GM18951 (cell line): Measurements from ENCODE around the gene DRGX.

Experiments used
- POLR2A ChIP-seq: IDR thresholded peaks from 4 replicates; pipeline ENCODE4 v1.6.1; 2011; ENCODE audit warnings: mild to moderate bottlenecking; ENCODE audit not compliant: insufficient read length, insufficient read depth; ENCODE audit errors: extremely low read depth
- in situ Hi-C: fragments of 300-500 bp; cut with MboI; formaldehyde crosslinking; loops from one replicate; pipeline ENCODE4 v1.12.0; 2022; ENCODE audit warnings: low sequenced_read_pairs, mixed read lengths, inconsistent platforms; ENCODE audit not compliant: unreplicated experiment

Gene DRGX

GRCh38 chr10:49417311-49418052, 21.6 kb upstream of the DRGX start:
- TF ChIP-seq POLR2A, result no peak
- in situ Hi-C loops, result no loop called here

GRCh38 chr10:49415846-49416245, 20.0 kb upstream of the DRGX start:
- TF ChIP-seq POLR2A, result no peak
- in situ Hi-C loops, result no loop called here

GRCh38 chr10:49415109-49415508, 19.2 kb upstream of the DRGX start:
- in situ Hi-C loops, result no loop called here
- no peak for TF ChIP-seq POLR2A

- in situ Hi-C loops, result no loop called here
- TF ChIP-seq POLR2A, result no peak
Observed at GRCh38 chr10:49414496-49414895, 18.6 kb upstream of the DRGX start.

- TF ChIP-seq POLR2A, result no peak
- in situ Hi-C loops, result no loop called here
Observed at GRCh38 chr10:49412571-49412970, 16.7 kb upstream of the DRGX start.

GRCh38 chr10:49410365-49411074, 14.6 kb upstream of the DRGX start:
- in situ Hi-C loops, result no loop called here
- TF ChIP-seq POLR2A, result no peak

GRCh38 chr10:49409755-49410154, 13.9 kb upstream of the DRGX start:
- no peak for TF ChIP-seq POLR2A
- in situ Hi-C loops, result no loop called here

GRCh38 chr10:49408519-49409306, 12.8 kb upstream of the DRGX start:
- in situ Hi-C loops, result no loop called here
- TF ChIP-seq POLR2A, result no peak

- in situ Hi-C loops, result no loop called here
- no peak for TF ChIP-seq POLR2A
Observed at GRCh38 chr10:49407552-49408137, 11.8 kb upstream of the DRGX start.

- TF ChIP-seq POLR2A, result no peak
- in situ Hi-C loops, result no loop called here
Observed at GRCh38 chr10:49407151-49407550, 11.3 kb upstream of the DRGX start.

GRCh38 chr10:49404321-49404878, 8.5 kb upstream of the DRGX start:
- in situ Hi-C loops, result no loop called here
- no peak for TF ChIP-seq POLR2A

- TF ChIP-seq POLR2A, result no peak
- in situ Hi-C loops, result no loop called here
Observed at GRCh38 chr10:49403363-49403762, 7.5 kb upstream of the DRGX start.

- in situ Hi-C loops, result no loop called here
- no peak for TF ChIP-seq POLR2A
Observed at GRCh38 chr10:49400365-49400764, 4.5 kb upstream of the DRGX start.

GRCh38 chr10:49398986-49399385, 3.1 kb upstream of the DRGX start:
- TF ChIP-seq POLR2A, result no peak
- in situ Hi-C loops, result loop anchor here (10.0 kb wide), 1 partner anchor 116 kb away; no protein-coding TSS in a partner anchor
